Activated T-helper 2 cell treated with anti-CD3 and anti-CD28 coated beads, Interferon-gamma antibody, Interleukin-2, Interleukin-4, amounts not matched to agents 10 μg/mL and 5 μg/mL and 100 μg/mL, durations not matched to agents 14 hours and 24 hours and 36 hours (primary cell): ENCODE data around the gene SUMO3. TPM values are rescaled to one million over a fixed set of nuclear protein-coding genes. Genes with fewer than 3 reads are reported as not detected.
A peak's percentile ranks its signal among the peaks of the same experiment; 100 is the strongest.

Experiments used
- DNase-seq: peaks from one replicate; pipeline ENCODE4 v3.0.0; 2021; ENCODE audit warnings: low spot score
- H3K27ac Mint-ChIP-seq: one replicate; pipeline ENCODE4 v1.8.0; 2021; ENCODE audit warnings: mixed read lengths
- H3K27me3 Mint-ChIP-seq: one replicate; pipeline ENCODE4 v1.8.0; 2021; ENCODE audit warnings: low read depth, mixed read lengths
- H3K36me3 Mint-ChIP-seq: one replicate; pipeline ENCODE4 v1.8.0; 2021; ENCODE audit warnings: low read depth, mixed read lengths
- H3K4me1 Mint-ChIP-seq: one replicate; pipeline ENCODE4 v1.8.0; 2021; ENCODE audit warnings: low read depth, mixed read lengths
- H3K4me3 Mint-ChIP-seq: one replicate; pipeline ENCODE4 v1.8.0; 2021; ENCODE audit warnings: low read depth, mild to moderate bottlenecking, moderate library complexity, mixed read lengths
- H3K9me3 Mint-ChIP-seq: one replicate; pipeline ENCODE4 v1.8.0; 2021; ENCODE audit warnings: mixed read lengths
- intact Hi-C: fragments of 100-400 bp; cut with micrococcal nuclease; formaldehyde crosslinking; loops from one replicate; pipeline ENCODE4 v1.15.1; 2023
- total RNA-seq: library from RNA; stranded (reverse); gene quantifications from 2 replicates; pipeline ENCODE4 v1.2.3, GENCODE V29; 2022

SUMO3 gene
- total RNA-seq: 86.1 and 87.0 TPM in 2 replicates

GRCh38 chr21:44817914-44818639 is at the start of gene SUMO3:
SUMO3 (minus strand) TSS chr21:44818062; CDS start chr21:44817968, 94 bp downstream.
- Mint-ChIP-seq H3K36me3 (peaks cover 11% of the 10 kb centered on the region), H3K4me1 (peaks cover 7% of the 10 kb centered on the region), H3K9me3 (peaks cover 25% of the 10 kb centered on the region), H3K27ac (no peak within 1 kb of the TSS), H3K4me3 (peak within 1 kb of the TSS; percentile 66), H3K27me3 (peaks cover 2% of the 10 kb centered on the region)
- intact Hi-C loops: loop anchor here (1.0 to 10.0 kb wide), 5 partner anchors 17 to 1364 kb away; partner anchors contain the start of genes CFAP410, PCBP3, SPATC1L and UBE2G2
- peak; percentile 87 for DNase-seq

- Mint-ChIP-seq H3K4me3 (no peak overlapping the region), H3K27ac (peak overlapping the region; percentile 44), H3K4me1 (peaks cover 66% of the 10 kb centered on the region), H3K27me3 (no peaks in the 10 kb centered on the region), H3K9me3 (no peaks in the 10 kb centered on the region), H3K36me3 (peaks cover 38% of the 10 kb centered on the region)
- no peak for DNase-seq
- intact Hi-C loops: no loop called here
These were observed 49.6 kb upstream of the SUMO3 start for GRCh38 chr21:44867464-44867863.

- intact Hi-C loops: no loop called here
- no peak overlapping the region for H3K4me3 Mint-ChIP-seq
- peak overlapping the region; percentile 54 for H3K27ac Mint-ChIP-seq
- no peaks in the 10 kb centered on the region for H3K27me3 Mint-ChIP-seq
- peaks cover 39% of the 10 kb centered on the region for H3K36me3 Mint-ChIP-seq
- H3K9me3 Mint-ChIP-seq: no peaks in the 10 kb centered on the region
- H3K4me1 Mint-ChIP-seq: peaks cover 60% of the 10 kb centered on the region
- no peak for DNase-seq
These were observed 48.9 kb upstream of the SUMO3 start for GRCh38 chr21:44866780-44867179.

- Mint-ChIP-seq H3K9me3 (no peaks in the 10 kb centered on the region), H3K27ac (peak overlapping the region; percentile 46), H3K4me3 (no peak overlapping the region), H3K27me3 (no peaks in the 10 kb centered on the region), H3K36me3 (peaks cover 47% of the 10 kb centered on the region), H3K4me1 (peaks cover 55% of the 10 kb centered on the region)
- DNase-seq: no peak
- intact Hi-C loops: no loop called here
These were observed 47.9 kb upstream of the SUMO3 start for GRCh38 chr21:44865561-44866280.

- intact Hi-C loops: no loop called here
- Mint-ChIP-seq H3K4me1 (peaks cover 33% of the 10 kb centered on the region), H3K27ac (no peak overlapping the region), H3K9me3 (no peaks in the 10 kb centered on the region), H3K4me3 (no peak overlapping the region), H3K27me3 (no peaks in the 10 kb centered on the region), H3K36me3 (peaks cover 54% of the 10 kb centered on the region)
- DNase-seq: no peak
These were observed 45.2 kb upstream of the SUMO3 start for GRCh38 chr21:44862869-44863685.

GRCh38 chr21:44858791-44859190 is 40.9 kb upstream of the SUMO3 start:
- no peak for DNase-seq
- Mint-ChIP-seq H3K9me3 (no peaks in the 10 kb centered on the region), H3K4me1 (peaks cover 13% of the 10 kb centered on the region), H3K4me3 (no peak overlapping the region), H3K27ac (no peak overlapping the region), H3K36me3 (peaks cover 65% of the 10 kb centered on the region), H3K27me3 (no peaks in the 10 kb centered on the region)
- intact Hi-C loops: no loop called here

GRCh38 chr21:44858291-44858690 is 40.4 kb upstream of the SUMO3 start:
- Mint-ChIP-seq H3K27ac (no peak overlapping the region), H3K36me3 (peaks cover 64% of the 10 kb centered on the region)

GRCh38 chr21:44857127-44857892 is 39.4 kb upstream of the SUMO3 start:
- DNase-seq: no peak
- no peaks in the 10 kb centered on the region for H3K27me3 Mint-ChIP-seq
- H3K27ac Mint-ChIP-seq: no peak overlapping the region
- peaks cover 20% of the 10 kb centered on the region for H3K4me1 Mint-ChIP-seq
- peaks cover 70% of the 10 kb centered on the region for H3K36me3 Mint-ChIP-seq
- H3K4me3 Mint-ChIP-seq: no peak overlapping the region
- intact Hi-C loops: no loop called here
- no peaks in the 10 kb centered on the region for H3K9me3 Mint-ChIP-seq

More at GRCh38 chr21:44858291-44858690, 40.4 kb upstream of the SUMO3 start:
- Mint-ChIP-seq H3K4me3 (no peak overlapping the region), H3K27me3 (no peaks in the 10 kb centered on the region), H3K4me1 (peaks cover 16% of the 10 kb centered on the region), H3K9me3 (no peaks in the 10 kb centered on the region)
- no peak for DNase-seq
- intact Hi-C loops: no loop called here

GRCh38 chr21:44856131-44856530 is 38.3 kb upstream of the SUMO3 start:
- H3K27ac Mint-ChIP-seq: no peak overlapping the region
- intact Hi-C loops: no loop called here

GRCh38 chr21:44855572-44855971 is 37.7 kb upstream of the SUMO3 start:
- DNase-seq: no peak
- H3K36me3 Mint-ChIP-seq: peaks cover 75% of the 10 kb centered on the region
- H3K27me3 Mint-ChIP-seq: no peaks in the 10 kb centered on the region
- no peaks in the 10 kb centered on the region for H3K9me3 Mint-ChIP-seq
- no peak overlapping the region for H3K4me3 Mint-ChIP-seq
- H3K27ac Mint-ChIP-seq: no peak overlapping the region
- intact Hi-C loops: no loop called here
- H3K4me1 Mint-ChIP-seq: peaks cover 32% of the 10 kb centered on the region

More at GRCh38 chr21:44856131-44856530, 38.3 kb upstream of the SUMO3 start:
- peaks cover 72% of the 10 kb centered on the region for H3K36me3 Mint-ChIP-seq
- H3K4me1 Mint-ChIP-seq: peaks cover 29% of the 10 kb centered on the region
- no peak for DNase-seq
- H3K27me3 Mint-ChIP-seq: no peaks in the 10 kb centered on the region
- no peaks in the 10 kb centered on the region for H3K9me3 Mint-ChIP-seq
- no peak overlapping the region for H3K4me3 Mint-ChIP-seq

- no peak overlapping the region for H3K27ac Mint-ChIP-seq
- intact Hi-C loops: no loop called here
- no peaks in the 10 kb centered on the region for H3K9me3 Mint-ChIP-seq
- H3K4me1 Mint-ChIP-seq: peaks cover 32% of the 10 kb centered on the region
- no peak overlapping the region for H3K4me3 Mint-ChIP-seq
- H3K36me3 Mint-ChIP-seq: peaks cover 75% of the 10 kb centered on the region
- no peak for DNase-seq
- H3K27me3 Mint-ChIP-seq: no peaks in the 10 kb centered on the region
These were observed 37.0 kb upstream of the SUMO3 start for GRCh38 chr21:44854664-44855446.

GRCh38 chr21:44854391-44854663 is 36.5 kb upstream of the SUMO3 start:
- no peak overlapping the region for H3K4me3 Mint-ChIP-seq
- no peaks in the 10 kb centered on the region for H3K27me3 Mint-ChIP-seq
- peaks cover 32% of the 10 kb centered on the region for H3K4me1 Mint-ChIP-seq
- peaks cover 77% of the 10 kb centered on the region for H3K36me3 Mint-ChIP-seq
- H3K27ac Mint-ChIP-seq: no peak overlapping the region
- DNase-seq: no peak
- no peaks in the 10 kb centered on the region for H3K9me3 Mint-ChIP-seq
- intact Hi-C loops: no loop called here
